ENCODE data around the gene ZNF334.

ZNF334 gene

GRCh38 chr20:46488451-46488850 lies 24.9 kb downstream of the ZNF334 start:
- no peak overlapping the region for H3K4me3 ChIP-seq (ENCODE audit: low read depth, low read length)
- no peak for TF ChIP-seq CTCF (IDR thresholded peaks at IDR 0.05; ENCODE audit: low read depth, low read length, missing control alignments)
- DNase-seq (ENCODE audit: low read depth) = no peak

GRCh38 chr20:46487628-46488027 lies 25.7 kb downstream of the ZNF334 start:
- no peak overlapping the region for H3K4me3 ChIP-seq (ENCODE audit: low read depth, low read length)
- TF ChIP-seq CTCF (IDR thresholded peaks at IDR 0.05; ENCODE audit: low read depth, low read length, missing control alignments) = no peak
- no peak for DNase-seq (ENCODE audit: low read depth)

- no peak overlapping the region for H3K4me3 ChIP-seq (ENCODE audit: low read depth, low read length)
- no peak for TF ChIP-seq CTCF (IDR thresholded peaks at IDR 0.05; ENCODE audit: low read depth, low read length, missing control alignments)
- DNase-seq (ENCODE audit: low read depth) = no peak
These were observed 27.9 kb downstream of the ZNF334 start for GRCh38 chr20:46485431-46485830.

GRCh38 chr20:46484954-46485353 lies 28.4 kb downstream of the ZNF334 start:
- DNase-seq (ENCODE audit: low read depth) = no peak
- no peak overlapping the region for H3K4me3 ChIP-seq (ENCODE audit: low read depth, low read length)
- no peak for TF ChIP-seq CTCF (IDR thresholded peaks at IDR 0.05; ENCODE audit: low read depth, low read length, missing control alignments)

GRCh38 chr20:46483879-46484278 lies 29.5 kb downstream of the ZNF334 start:
- DNase-seq (ENCODE audit: low read depth) = no peak
- no peak for TF ChIP-seq CTCF (IDR thresholded peaks at IDR 0.05; ENCODE audit: low read depth, low read length, missing control alignments)
- H3K4me3 ChIP-seq (ENCODE audit: low read depth, low read length) = no peak overlapping the region

- no peak for DNase-seq (ENCODE audit: low read depth)
- H3K4me3 ChIP-seq (ENCODE audit: low read depth, low read length) = no peak overlapping the region
- TF ChIP-seq CTCF (IDR thresholded peaks at IDR 0.05; ENCODE audit: low read depth, low read length, missing control alignments) = no peak
These were observed 30.5 kb downstream of the ZNF334 start for GRCh38 chr20:46482864-46483263.

GRCh38 chr20:46477640-46478039 lies 35.7 kb downstream of the ZNF334 start:
- no peak for DNase-seq (ENCODE audit: low read depth)
- no peak overlapping the region for H3K4me3 ChIP-seq (ENCODE audit: low read depth, low read length)
- TF ChIP-seq CTCF (IDR thresholded peaks at IDR 0.05; ENCODE audit: low read depth, low read length, missing control alignments) = no peak
